Measurements from ENCODE around the gene ZNF136.

ZNF136 gene

DNA sequence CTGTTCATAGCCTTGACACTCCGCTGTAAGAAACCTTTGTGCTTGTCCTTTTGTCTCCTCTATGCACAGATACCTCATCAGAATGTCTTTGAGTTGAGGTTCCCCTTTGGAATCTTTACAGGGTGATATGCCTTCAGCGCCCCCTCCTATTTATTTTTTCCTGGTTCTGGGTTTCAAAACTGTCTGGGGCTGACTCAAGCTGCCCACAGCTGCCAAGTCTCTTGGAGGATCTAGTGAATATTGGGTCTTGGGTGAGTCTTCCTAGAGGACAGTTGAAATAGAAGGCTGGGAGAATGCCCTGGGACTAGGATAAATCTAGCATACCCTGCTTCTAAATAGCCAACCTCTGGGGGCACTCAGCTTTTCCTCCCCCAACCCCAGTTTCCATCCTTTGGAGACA is 930 bp downstream of the ZNF136 start:
- no peak overlapping the region for H3K27ac ChIP-seq (ENCODE audit: low read depth, low read length)
- no peak overlapping the region for H4K8ac ChIP-seq (ENCODE audit: low read depth, low read length)
- peaks cover 12% of the 10 kb centered on the region for H3K79me2 ChIP-seq (ENCODE audit: control insufficient read depth, insufficient read depth, low read length)
- peak overlapping the region; percentile 90 for H3K4me3 ChIP-seq (ENCODE audit: low read length)
- no peaks in the 10 kb centered on the region for H3K36me3 ChIP-seq (ENCODE audit: control insufficient read depth, insufficient read depth, low read length)
- H3K18ac ChIP-seq (ENCODE audit: low read length), result no peak overlapping the region
- no peaks in the 10 kb centered on the region for H3K4me1 ChIP-seq (ENCODE audit: control insufficient read depth, low read depth, low read length)
- no peaks in the 10 kb centered on the region for H3K27me3 ChIP-seq (ENCODE audit: insufficient read depth, low read length, poor library complexity)
- peak overlapping the region; percentile 92 for H3K56ac ChIP-seq (ENCODE audit: low read length)
- H3K9ac ChIP-seq (ENCODE audit: low read length), result peak overlapping the region; percentile 83
- H3K23ac ChIP-seq (ENCODE audit: low read length), result no peak overlapping the region
- WGBS (ENCODE audit: extremely low coverage, insufficient coverage, low lambda C conversion rate), result no CpG with 5 or more reads among the region's 2 CpGs
- H2BK120ac ChIP-seq (ENCODE audit: low read depth, low read length), result no peak overlapping the region
- H3K4ac ChIP-seq (ENCODE audit: low read depth, low read length), result no peak overlapping the region
- no peak for DNase-seq
- H4K5ac ChIP-seq (ENCODE audit: low read length), result no peak overlapping the region
- H2BK15ac ChIP-seq (replicated peaks; ENCODE audit: low read depth), result no peak overlapping the region
- peak overlapping the region; percentile 73 for H3K4me2 ChIP-seq (ENCODE audit: low read length)
- peaks cover 9% of the 10 kb centered on the region for H3K79me1 ChIP-seq (ENCODE audit: low read length)
- no peak overlapping the region for H2BK5ac ChIP-seq (ENCODE audit: low read length)
- no peak overlapping the region for H2AK5ac ChIP-seq (ENCODE audit: low read length)

DNA sequence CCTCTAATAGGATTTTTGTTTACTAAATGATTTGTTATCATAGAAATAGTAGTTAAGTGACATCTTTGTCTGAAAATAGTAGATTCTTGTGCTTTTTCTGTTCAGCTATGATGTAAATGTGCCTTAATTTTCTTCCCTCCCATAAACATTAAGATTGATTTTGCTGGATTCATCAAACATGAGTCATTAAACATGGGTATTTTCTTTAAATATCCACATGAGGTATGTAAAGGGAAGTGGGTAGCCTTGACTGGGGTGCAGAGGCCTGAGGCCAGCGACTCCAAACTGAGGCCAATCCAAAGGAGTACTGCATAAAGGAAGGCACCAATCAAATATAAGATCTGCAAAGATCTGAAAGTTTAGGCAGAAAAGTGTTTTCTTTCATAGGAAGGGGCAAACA is 3.7 kb downstream of the ZNF136 start:
- Histone ChIP-seq H3K9ac (ENCODE audit: low read length) (no peak overlapping the region), H4K5ac (ENCODE audit: low read length) (no peak overlapping the region), H3K27ac (ENCODE audit: low read depth, low read length) (no peak overlapping the region), H3K23ac (ENCODE audit: low read length) (no peak overlapping the region), H4K8ac (ENCODE audit: low read depth, low read length) (no peak overlapping the region), H3K4me3 (ENCODE audit: low read length) (no peak overlapping the region), H2BK15ac (replicated peaks; ENCODE audit: low read depth) (no peak overlapping the region), H2BK5ac (ENCODE audit: low read length) (no peak overlapping the region), H3K27me3 (ENCODE audit: insufficient read depth, low read length, poor library complexity) (no peaks in the 10 kb centered on the region), H3K4ac (ENCODE audit: low read depth, low read length) (no peak overlapping the region), H2AK5ac (ENCODE audit: low read length) (no peak overlapping the region), H3K18ac (ENCODE audit: low read length) (no peak overlapping the region), H3K56ac (ENCODE audit: low read length) (no peak overlapping the region), H2BK120ac (ENCODE audit: low read depth, low read length) (no peak overlapping the region), H3K4me1 (ENCODE audit: control insufficient read depth, low read depth, low read length) (no peaks in the 10 kb centered on the region), H3K36me3 (ENCODE audit: control insufficient read depth, insufficient read depth, low read length) (no peaks in the 10 kb centered on the region), H3K4me2 (ENCODE audit: low read length) (no peak overlapping the region), H3K79me2 (ENCODE audit: control insufficient read depth, insufficient read depth, low read length) (peaks cover 12% of the 10 kb centered on the region), H3K79me1 (ENCODE audit: low read length) (peaks cover 13% of the 10 kb centered on the region)
- WGBS (ENCODE audit: extremely low coverage, insufficient coverage, low lambda C conversion rate), result no CpG with 5 or more reads among the region's 1 CpG
- no peak for DNase-seq

DNA sequence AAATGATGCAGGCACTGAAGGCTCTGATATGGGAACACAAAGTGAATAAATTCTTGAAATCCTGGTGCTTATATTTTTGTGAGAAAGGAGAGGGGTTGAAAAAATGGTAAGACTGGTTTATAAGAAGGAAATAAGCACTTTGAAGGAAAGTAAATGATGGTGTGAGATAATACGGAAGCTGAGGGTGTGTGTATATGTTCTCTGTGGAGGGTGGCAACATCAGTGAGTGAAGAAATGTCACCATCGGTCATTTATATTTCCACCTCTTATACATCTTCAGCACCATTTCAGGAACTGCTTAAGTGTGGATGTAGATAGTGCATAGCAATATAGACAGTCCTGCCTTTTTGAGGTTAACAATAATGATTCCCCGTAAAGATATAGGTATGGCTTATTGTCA is 17.5 kb downstream of the ZNF136 start:
- WGBS (ENCODE audit: extremely low coverage, insufficient coverage, low lambda C conversion rate), result no CpG with 5 or more reads among the region's 3 CpGs
- H3K4ac ChIP-seq (ENCODE audit: low read depth, low read length), result no peak overlapping the region
- H3K79me2 ChIP-seq (ENCODE audit: control insufficient read depth, insufficient read depth, low read length), result no peaks in the 10 kb centered on the region
- no peak overlapping the region for H2AK5ac ChIP-seq (ENCODE audit: low read length)
- no peak overlapping the region for H4K5ac ChIP-seq (ENCODE audit: low read length)
- no peaks in the 10 kb centered on the region for H3K36me3 ChIP-seq (ENCODE audit: control insufficient read depth, insufficient read depth, low read length)
- H3K27ac ChIP-seq (ENCODE audit: low read depth, low read length), result no peak overlapping the region
- no peak overlapping the region for H4K8ac ChIP-seq (ENCODE audit: low read depth, low read length)
- no peak overlapping the region for H3K4me2 ChIP-seq (ENCODE audit: low read length)
- no peak overlapping the region for H3K56ac ChIP-seq (ENCODE audit: low read length)
- H3K9ac ChIP-seq (ENCODE audit: low read length), result no peak overlapping the region
- no peak overlapping the region for H3K4me3 ChIP-seq (ENCODE audit: low read length)
- no peak overlapping the region for H3K18ac ChIP-seq (ENCODE audit: low read length)
- no peak overlapping the region for H3K23ac ChIP-seq (ENCODE audit: low read length)
- no peak overlapping the region for H2BK5ac ChIP-seq (ENCODE audit: low read length)
- no peaks in the 10 kb centered on the region for H3K27me3 ChIP-seq (ENCODE audit: insufficient read depth, low read length, poor library complexity)
- peaks cover 8% of the 10 kb centered on the region for H3K79me1 ChIP-seq (ENCODE audit: low read length)
- no peak overlapping the region for H2BK15ac ChIP-seq (replicated peaks; ENCODE audit: low read depth)
- H2BK120ac ChIP-seq (ENCODE audit: low read depth, low read length), result no peak overlapping the region
- DNase-seq, result no peak
- H3K4me1 ChIP-seq (ENCODE audit: control insufficient read depth, low read depth, low read length), result no peaks in the 10 kb centered on the region

- peak overlapping the region; percentile 9 for H3K4me3 ChIP-seq (ENCODE audit: low read length)
- peaks cover 2% of the 10 kb centered on the region for H3K79me1 ChIP-seq (ENCODE audit: low read length)
- H3K4me2 ChIP-seq (ENCODE audit: low read length), result no peak overlapping the region
- WGBS (ENCODE audit: extremely low coverage, insufficient coverage, low lambda C conversion rate), result no CpG with 5 or more reads among the region's 6 CpGs
- H3K56ac ChIP-seq (ENCODE audit: low read length), result no peak overlapping the region
- H3K4me1 ChIP-seq (ENCODE audit: control insufficient read depth, low read depth, low read length), result no peaks in the 10 kb centered on the region
- H3K79me2 ChIP-seq (ENCODE audit: control insufficient read depth, insufficient read depth, low read length), result no peaks in the 10 kb centered on the region
- H2BK5ac ChIP-seq (ENCODE audit: low read length), result no peak overlapping the region
- peaks cover 11% of the 10 kb centered on the region for H3K36me3 ChIP-seq (ENCODE audit: control insufficient read depth, insufficient read depth, low read length)
- no peaks in the 10 kb centered on the region for H3K27me3 ChIP-seq (ENCODE audit: insufficient read depth, low read length, poor library complexity)
- no peak overlapping the region for H4K5ac ChIP-seq (ENCODE audit: low read length)
- H2BK15ac ChIP-seq (replicated peaks; ENCODE audit: low read depth), result no peak overlapping the region
- DNase-seq, result peak; percentile 20
- H2AK5ac ChIP-seq (ENCODE audit: low read length), result no peak overlapping the region
- no peak overlapping the region for H3K9ac ChIP-seq (ENCODE audit: low read length)
- no peak overlapping the region for H3K4ac ChIP-seq (ENCODE audit: low read depth, low read length)
- H3K27ac ChIP-seq (ENCODE audit: low read depth, low read length), result no peak overlapping the region
- no peak overlapping the region for H4K8ac ChIP-seq (ENCODE audit: low read depth, low read length)
- no peak overlapping the region for H3K23ac ChIP-seq (ENCODE audit: low read length)
- no peak overlapping the region for H3K18ac ChIP-seq (ENCODE audit: low read length)
- H2BK120ac ChIP-seq (ENCODE audit: low read depth, low read length), result no peak overlapping the region
Measured at GRCh38 chr19:12187625-12188024, 24.7 kb downstream of the ZNF136 start.

DNA sequence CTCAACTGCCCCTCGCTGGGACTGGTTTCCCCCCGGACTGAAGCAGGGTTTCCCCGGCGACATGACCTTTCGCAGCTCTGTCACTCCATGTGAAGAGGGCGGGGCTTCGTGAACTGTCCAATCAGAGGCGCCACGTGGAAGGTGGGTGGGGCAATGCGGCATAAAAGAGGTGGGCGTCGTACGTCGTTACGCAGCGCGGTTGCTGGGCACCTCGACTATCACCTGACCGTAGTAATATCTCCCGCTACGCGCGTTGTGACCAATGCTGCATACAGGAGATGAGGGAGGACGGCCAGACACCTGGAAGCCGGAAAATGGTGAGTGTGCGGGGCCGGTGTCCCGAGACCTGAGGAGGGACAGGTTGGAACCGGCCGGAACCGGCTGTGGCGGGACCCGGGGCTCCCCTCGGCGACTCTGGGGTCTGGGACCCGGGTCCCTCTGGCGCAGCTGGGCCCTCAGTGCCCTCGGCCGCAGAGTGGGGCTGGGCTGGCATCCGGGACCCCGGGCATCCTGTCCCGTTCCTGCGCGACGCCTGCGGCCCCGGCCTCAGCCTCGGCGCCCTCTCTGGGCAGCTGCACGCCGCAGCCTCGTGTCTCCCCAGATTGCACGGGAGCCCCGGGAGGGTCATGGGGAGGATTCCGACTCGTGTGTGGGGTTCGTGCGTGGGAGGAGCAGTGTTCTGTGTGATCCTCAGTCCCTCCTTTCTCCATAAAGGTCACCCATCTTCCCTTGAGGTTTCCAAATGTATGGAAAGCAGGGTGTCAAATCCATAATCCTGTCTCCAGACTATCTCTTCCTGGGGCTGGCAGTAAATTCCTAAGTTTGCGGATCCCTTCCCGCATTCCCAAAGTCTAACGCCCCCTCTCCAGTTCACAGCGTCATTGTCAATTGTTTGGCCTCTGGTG is 32.2 kb downstream of the ZNF136 start:
- Histone ChIP-seq H3K4me2 (ENCODE audit: low read length) (peak overlapping the region; percentile 54), H4K5ac (ENCODE audit: low read length) (no peak overlapping the region), H3K4me1 (ENCODE audit: control insufficient read depth, low read depth, low read length) (no peaks in the 10 kb centered on the region), H3K79me1 (ENCODE audit: low read length) (no peaks in the 10 kb centered on the region), H3K27me3 (ENCODE audit: insufficient read depth, low read length, poor library complexity) (no peaks in the 10 kb centered on the region), H3K79me2 (ENCODE audit: control insufficient read depth, insufficient read depth, low read length) (no peaks in the 10 kb centered on the region), H3K4ac (ENCODE audit: low read depth, low read length) (no peak overlapping the region), H2AK5ac (ENCODE audit: low read length) (no peak overlapping the region), H2BK15ac (replicated peaks; ENCODE audit: low read depth) (no peak overlapping the region), H3K36me3 (ENCODE audit: control insufficient read depth, insufficient read depth, low read length) (no peaks in the 10 kb centered on the region), H3K18ac (ENCODE audit: low read length) (no peak overlapping the region), H3K56ac (ENCODE audit: low read length) (peak overlapping the region; percentile 73), H3K4me3 (ENCODE audit: low read length) (peak overlapping the region; percentile 55), H3K9ac (ENCODE audit: low read length) (peak overlapping the region; percentile 67), H3K23ac (ENCODE audit: low read length) (no peak overlapping the region), H4K8ac (ENCODE audit: low read depth, low read length) (no peak overlapping the region), H2BK120ac (ENCODE audit: low read depth, low read length) (no peak overlapping the region), H3K27ac (ENCODE audit: low read depth, low read length) (no peak overlapping the region), H2BK5ac (ENCODE audit: low read length) (no peak overlapping the region)
- WGBS (ENCODE audit: extremely low coverage, insufficient coverage, low lambda C conversion rate), result no CpG with 5 or more reads among the region's 62 CpGs
- DNase-seq, result peak; percentile 92

- Histone ChIP-seq H3K79me1 (ENCODE audit: low read length) (no peaks in the 10 kb centered on the region), H4K5ac (ENCODE audit: low read length) (no peak overlapping the region), H2BK120ac (ENCODE audit: low read depth, low read length) (no peak overlapping the region), H3K27me3 (ENCODE audit: insufficient read depth, low read length, poor library complexity) (no peaks in the 10 kb centered on the region), H2BK5ac (ENCODE audit: low read length) (no peak overlapping the region), H2AK5ac (ENCODE audit: low read length) (no peak overlapping the region), H3K4me1 (ENCODE audit: control insufficient read depth, low read depth, low read length) (no peaks in the 10 kb centered on the region), H3K36me3 (ENCODE audit: control insufficient read depth, insufficient read depth, low read length) (no peaks in the 10 kb centered on the region), H3K18ac (ENCODE audit: low read length) (no peak overlapping the region), H3K79me2 (ENCODE audit: control insufficient read depth, insufficient read depth, low read length) (no peaks in the 10 kb centered on the region), H3K4me2 (ENCODE audit: low read length) (no peak overlapping the region), H3K27ac (ENCODE audit: low read depth, low read length) (no peak overlapping the region), H3K9ac (ENCODE audit: low read length) (no peak overlapping the region), H3K56ac (ENCODE audit: low read length) (no peak overlapping the region), H2BK15ac (replicated peaks; ENCODE audit: low read depth) (no peak overlapping the region), H4K8ac (ENCODE audit: low read depth, low read length) (no peak overlapping the region), H3K23ac (ENCODE audit: low read length) (no peak overlapping the region), H3K4ac (ENCODE audit: low read depth, low read length) (no peak overlapping the region), H3K4me3 (ENCODE audit: low read length) (no peak overlapping the region)
- no peak for DNase-seq
Measured at GRCh38 chr19:12198136-12198535, 35.2 kb downstream of the ZNF136 start.
